Measurements from ENCODE around the gene PCDHB1. TPM values are rescaled to one million over a fixed set of nuclear protein-coding genes. Genes with fewer than 3 reads are reported as not detected.

PCDHB1 gene
- total and polyA plus RNA-seq, 2 experiments from 2014 or later, result 0.03 to 0.05 TPM

DNA sequence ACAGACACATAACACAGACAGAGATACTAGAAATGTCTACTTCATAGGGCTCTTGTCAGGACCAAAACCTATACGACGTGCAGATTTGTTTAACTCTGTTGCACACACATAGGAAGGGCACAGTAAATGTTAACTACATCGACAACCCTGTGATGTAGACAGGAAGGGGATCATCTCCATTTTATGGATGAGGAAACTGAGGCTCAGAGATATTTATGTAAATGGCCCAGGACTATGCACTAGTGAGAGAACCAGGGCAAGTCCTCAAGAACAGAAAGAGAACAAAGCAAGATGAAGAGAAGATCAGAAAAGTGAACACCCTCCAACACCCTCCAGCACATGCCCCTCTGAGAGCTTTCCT is 48.6 kb upstream of the PCDHB1 start (continued):
- TF ChIP-seq, protein P1, sequence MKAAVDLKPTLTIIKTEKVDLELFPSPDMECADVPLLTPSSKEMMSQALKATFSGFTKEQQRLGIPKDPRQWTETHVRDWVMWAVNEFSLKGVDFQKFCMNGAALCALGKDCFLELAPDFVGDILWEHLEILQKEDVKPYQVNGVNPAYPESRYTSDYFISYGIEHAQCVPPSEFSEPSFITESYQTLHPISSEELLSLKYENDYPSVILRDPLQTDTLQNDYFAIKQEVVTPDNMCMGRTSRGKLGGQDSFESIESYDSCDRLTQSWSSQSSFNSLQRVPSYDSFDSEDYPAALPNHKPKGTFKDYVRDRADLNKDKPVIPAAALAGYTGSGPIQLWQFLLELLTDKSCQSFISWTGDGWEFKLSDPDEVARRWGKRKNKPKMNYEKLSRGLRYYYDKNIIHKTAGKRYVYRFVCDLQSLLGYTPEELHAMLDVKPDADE (IDR thresholded peaks at IDR 0.05), result no peak
- no peak for TF ChIP-seq CTCF (conservative IDR thresholded peaks at IDR 0.05; ENCODE audit: low read depth in 2 of 2)
- no peak for TF ChIP-seq NANOG (IDR thresholded peaks at IDR 0.05; ENCODE audit: borderline replicate concordance)
- no peak for TF ChIP-seq JUNB (IDR thresholded peaks at IDR 0.05; ENCODE audit: unreplicated experiment)
- no peak for TF ChIP-seq CREB1 (CRISPR knock-in tag; IDR thresholded peaks at IDR 0.05; ENCODE audit: low read depth)
- no peak for TF ChIP-seq REST (IDR thresholded peaks at IDR 0.05; ENCODE audit: unreplicated experiment)
- TF ChIP-seq ZNF114 (CRISPR knock-in tag; IDR thresholded peaks at IDR 0.05), result no peak

GRCh38 chr5:141003031-141003430 is 48.1 kb upstream of the PCDHB1 start:
- Mint-ChIP-seq H3K27ac (peak overlapping the region; percentile 99), H3K36me3 (ENCODE audit: low read depth) (peaks cover 7% of the 10 kb centered on the region; the same call in 2 of the 3 replicates), H3K4me1 (peaks cover 63% of the 10 kb centered on the region), H3K9me3 (no peaks in the 10 kb centered on the region), H3K4me3 (no peak overlapping the region), H3K27me3 (ENCODE audit: insufficient read depth, low read depth, poor library complexity) (peaks cover 2% of the 10 kb centered on the region)
- Histone ChIP-seq H3K79me2 (replicated peaks; ENCODE audit: insufficient read depth) (no peaks in the 10 kb centered on the region), H3K9me2 (ENCODE audit: insufficient read depth) (no peaks in the 10 kb centered on the region), H3K4me1 (ENCODE audit: insufficient read depth) (peaks cover 58% of the 10 kb centered on the region), H3K27ac (ENCODE audit: low read depth) (peak overlapping the region; percentile 86), H3K36me3 (ENCODE audit: insufficient read depth) (no peaks in the 10 kb centered on the region), H4K20me1 (replicated peaks; ENCODE audit: insufficient read depth) (no peaks in the 10 kb centered on the region), H3F3A (replicated peaks; ENCODE audit: low read depth) (no peaks in the 10 kb centered on the region; the same call in 1 of the 2 replicates), H3K4me2 (peak overlapping the region; percentile 53), H3K4me3 (peak overlapping the region; percentile 55; the same call in 1 of the 2 replicates), H2AFZ (no peak overlapping the region), H3K27me3 (ENCODE audit: insufficient read depth) (no peaks in the 10 kb centered on the region)
- ATAC-seq (no peak), DNase-seq (ENCODE audit: low spot score) (no peak)
- TF ChIP-seq CREB1 (CRISPR knock-in tag; IDR thresholded peaks at IDR 0.05; ENCODE audit: low read depth) (no peak), ZNF331 (CRISPR knock-in tag; IDR thresholded peaks at IDR 0.05; ENCODE audit: low read depth) (no peak)
